GM19328 (cell line): Measurements from ENCODE around the gene SPTBN1.

Source experiments
- ATAC-seq: cut with Tn5 transposase; IDR thresholded peaks from one replicate; pipeline ENCODE4 v1.9.1; 2021; ENCODE audit warnings: mild to moderate bottlenecking, moderate library complexity; ENCODE audit not compliant: unreplicated experiment

The SPTBN1 gene

DNA sequence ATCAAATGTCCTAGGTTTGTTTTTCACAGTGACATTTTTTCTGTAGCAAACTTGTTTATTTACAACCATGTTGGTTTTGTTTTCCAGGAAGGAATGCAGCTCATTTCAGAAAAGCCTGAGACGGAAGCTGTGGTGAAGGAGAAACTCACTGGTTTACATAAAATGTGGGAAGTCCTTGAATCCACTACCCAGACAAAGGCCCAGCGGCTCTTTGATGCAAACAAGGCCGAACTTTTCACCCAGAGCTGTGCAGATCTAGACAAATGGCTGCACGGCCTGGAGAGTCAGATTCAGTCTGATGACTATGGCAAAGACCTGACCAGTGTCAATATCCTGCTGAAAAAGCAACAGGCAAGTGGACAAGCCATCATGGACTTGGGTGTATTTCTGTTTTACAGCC is 188.1 kb downstream of the SPTBN1 start:
- no peak for ATAC-seq

DNA sequence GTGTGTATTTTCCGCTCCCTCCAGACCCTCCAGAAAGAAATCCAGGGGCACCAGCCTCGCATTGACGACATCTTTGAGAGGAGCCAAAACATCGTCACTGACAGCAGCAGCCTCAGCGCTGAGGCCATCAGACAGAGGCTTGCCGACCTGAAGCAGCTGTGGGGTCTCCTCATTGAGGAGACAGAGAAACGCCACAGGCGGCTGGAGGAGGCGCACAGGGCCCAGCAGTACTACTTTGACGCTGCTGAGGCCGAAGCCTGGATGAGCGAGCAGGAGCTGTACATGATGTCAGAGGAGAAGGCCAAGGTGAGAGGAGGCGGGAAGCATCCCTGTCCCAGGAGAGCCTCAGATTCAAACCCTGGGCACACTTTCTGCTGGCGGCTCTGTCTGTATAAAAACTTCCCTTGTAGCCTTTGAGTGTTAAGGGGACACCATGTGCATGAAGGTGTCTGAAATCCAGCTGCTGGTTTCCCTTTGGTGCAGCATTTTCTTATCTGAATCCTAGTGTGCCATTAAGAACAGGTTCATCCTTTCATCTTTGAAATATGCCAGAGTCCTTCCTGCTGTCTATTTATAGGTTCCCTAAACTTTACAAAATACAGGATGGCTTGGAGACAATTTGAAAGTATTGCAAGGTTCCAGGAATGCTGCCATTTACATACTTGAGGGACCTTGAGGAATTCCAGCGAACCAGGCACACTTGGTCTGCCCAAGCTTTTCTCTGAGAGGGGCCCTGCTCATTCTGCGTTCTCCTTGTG is 190.2 kb downstream of the SPTBN1 start:
- ATAC-seq, result no peak

DNA sequence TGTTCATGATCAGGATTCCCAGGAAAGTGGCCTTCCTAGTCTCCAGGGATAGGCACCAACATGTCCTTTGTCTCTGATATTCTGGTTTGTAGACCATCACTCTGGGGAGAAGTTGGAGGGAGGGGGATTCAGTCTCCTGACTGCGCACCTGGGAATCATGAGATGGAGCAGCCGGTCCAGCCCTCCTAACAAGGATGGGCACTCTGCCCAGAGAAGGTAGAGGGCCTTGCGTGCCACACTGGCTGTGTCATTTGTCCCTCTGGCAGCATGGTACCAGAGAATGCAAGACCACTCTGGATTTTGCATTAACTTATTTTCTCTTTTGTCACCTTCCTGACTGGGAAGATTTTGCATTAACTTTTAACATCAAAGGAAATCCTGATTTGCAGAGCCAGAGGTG is 192.1 kb downstream of the SPTBN1 start:
- ATAC-seq, result no peak

DNA sequence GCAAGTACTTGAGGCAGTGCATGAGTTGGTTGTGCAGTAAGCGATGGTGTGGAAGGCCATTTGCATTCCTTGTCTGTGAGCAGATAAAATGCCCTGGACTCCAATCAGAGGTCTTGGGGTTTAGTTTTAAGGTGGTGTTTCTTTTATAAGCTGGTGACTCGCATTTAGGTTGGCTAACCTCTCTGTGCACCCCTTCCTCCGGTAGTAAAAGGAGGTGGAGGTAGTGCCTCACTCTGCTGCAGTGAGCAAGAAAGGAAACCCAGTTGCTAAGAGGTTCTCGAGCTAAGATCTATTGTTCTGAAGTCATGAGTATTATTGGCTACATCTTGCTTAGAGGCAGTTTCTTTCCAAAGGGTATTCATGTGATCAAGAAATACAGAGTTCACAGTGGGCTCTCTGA is 193.1 kb downstream of the SPTBN1 start:
- ATAC-seq, result no peak

DNA sequence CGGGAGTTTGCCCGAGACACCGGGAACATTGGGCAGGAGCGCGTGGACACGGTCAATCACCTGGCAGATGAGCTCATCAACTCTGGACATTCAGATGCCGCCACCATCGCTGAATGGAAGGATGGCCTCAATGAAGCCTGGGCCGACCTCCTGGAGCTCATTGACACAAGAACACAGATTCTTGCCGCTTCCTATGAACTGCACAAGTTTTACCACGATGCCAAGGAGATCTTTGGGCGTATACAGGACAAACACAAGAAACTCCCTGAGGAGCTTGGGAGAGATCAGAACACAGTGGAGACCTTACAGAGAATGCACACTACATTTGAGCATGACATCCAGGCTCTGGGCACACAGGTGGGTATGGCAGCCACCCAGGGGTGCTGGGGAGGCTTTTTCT is 193.5 kb downstream of the SPTBN1 start:
- ATAC-seq, result no peak

DNA sequence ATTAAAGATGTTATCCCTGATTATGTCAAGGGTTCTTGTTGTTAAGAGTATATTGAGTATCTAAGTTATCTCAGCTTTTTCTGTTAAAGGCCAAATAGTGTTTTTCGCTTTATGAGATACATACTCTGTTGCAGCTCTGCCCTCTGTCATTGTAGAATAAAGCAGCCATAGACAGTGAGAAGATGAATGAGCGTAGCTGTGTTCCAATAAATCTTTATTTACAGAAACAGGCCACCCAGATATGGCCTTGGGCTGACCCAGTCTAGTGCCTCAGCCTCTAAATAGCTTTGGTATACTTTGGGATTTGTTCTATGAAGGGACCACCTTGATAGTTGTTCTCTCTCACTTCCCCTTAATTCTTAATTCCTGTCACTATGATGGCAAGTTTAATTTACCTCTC is 194.5 kb downstream of the SPTBN1 start:
- no peak for ATAC-seq

DNA sequence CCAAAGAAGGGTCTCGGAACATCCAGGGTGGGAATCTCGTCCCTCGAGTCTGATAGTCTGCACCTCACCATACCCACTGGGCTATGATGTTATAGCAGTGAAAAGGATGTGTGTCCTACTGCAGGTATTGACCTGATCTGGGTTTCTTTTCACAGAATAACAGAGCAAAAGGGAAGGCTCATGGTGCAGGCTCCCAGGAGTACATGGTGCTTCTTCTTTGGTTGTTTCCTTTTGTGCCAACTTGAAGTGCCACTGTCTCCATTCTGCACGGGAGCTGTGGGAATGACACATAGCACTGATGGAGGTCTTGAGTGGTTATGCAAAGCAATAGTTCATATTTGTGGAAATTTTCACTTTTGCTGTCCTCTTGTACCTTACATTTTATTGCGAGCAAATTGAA is 195.2 kb downstream of the SPTBN1 start:
- ATAC-seq, result no peak

DNA sequence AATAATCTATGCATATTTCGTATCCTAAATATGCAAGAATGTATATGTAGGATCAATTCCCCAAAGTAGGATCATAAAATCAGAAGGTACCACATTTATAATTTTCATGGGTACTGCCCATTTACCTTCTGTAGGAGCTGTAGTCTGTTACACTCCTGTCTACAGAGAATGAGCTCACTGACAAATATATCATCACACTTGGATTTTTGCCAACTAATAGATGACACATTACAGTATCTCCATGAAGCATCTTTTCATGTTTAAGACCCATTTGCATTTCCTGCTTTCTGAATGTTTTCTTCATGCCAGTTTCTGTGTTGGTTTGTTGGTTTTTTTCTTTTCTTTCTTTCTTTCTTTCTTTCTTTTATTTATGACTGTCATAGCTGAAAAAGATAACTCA is 196.4 kb downstream of the SPTBN1 start:
- ATAC-seq, result no peak

DNA sequence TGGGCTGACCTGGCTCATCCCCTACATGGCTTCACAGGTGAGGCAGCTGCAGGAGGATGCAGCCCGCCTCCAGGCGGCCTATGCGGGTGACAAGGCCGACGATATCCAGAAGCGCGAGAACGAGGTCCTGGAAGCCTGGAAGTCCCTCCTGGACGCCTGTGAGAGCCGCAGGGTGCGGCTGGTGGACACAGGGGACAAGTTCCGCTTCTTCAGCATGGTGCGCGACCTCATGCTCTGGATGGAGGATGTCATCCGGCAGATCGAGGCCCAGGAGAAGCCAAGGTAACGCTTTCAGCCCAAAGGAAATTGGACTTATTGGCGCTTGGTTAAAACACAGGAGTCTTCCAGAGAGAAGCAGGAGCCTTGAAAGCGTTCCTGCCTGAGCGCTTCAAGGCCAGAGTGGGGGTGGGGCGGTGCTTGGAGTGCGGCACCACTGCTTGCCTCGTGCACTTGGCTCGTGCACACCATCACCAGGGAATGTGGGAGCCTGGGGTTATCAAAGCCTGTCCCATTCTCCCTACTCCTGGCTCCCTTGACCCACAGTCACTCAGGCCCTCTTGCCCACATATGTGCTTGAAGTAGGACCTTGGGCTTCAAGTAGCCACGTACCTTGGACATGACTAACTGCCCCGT is 197.6 kb downstream of the SPTBN1 start:
- no peak for ATAC-seq

DNA sequence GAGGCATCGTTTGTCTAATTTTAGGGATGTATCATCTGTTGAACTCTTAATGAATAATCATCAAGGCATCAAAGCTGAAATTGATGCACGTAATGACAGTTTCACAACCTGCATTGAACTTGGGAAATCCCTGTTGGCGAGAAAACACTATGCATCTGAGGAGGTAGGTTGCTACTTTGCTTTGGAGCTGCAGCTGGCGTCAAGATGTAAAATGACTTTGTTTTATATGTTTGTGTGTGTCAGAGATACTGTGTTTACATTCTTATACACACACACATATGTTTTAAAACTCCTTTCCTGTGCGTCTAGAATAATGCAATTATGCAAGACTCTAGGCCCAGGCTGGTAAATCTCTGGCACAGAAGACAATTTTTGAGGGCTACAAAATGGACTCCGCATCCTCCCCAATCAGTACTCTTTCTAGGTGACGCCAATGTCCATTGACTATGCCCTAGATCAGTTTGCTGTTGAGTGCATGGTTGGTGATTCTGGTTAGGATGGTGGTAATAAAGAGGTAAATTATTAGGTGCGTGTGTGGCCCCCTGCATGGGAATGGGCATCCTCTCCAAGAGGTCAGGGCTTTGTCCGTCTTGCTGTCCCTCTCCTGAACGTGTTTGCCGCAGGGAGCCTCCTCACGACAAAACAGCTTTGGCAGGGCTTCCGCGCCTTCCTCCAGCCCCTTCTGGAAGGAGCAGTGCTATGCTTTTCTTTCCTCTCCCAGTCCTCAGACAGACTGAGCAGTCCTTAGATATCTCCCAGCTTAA is 199.1 kb downstream of the SPTBN1 start:
- ATAC-seq, result no peak

DNA sequence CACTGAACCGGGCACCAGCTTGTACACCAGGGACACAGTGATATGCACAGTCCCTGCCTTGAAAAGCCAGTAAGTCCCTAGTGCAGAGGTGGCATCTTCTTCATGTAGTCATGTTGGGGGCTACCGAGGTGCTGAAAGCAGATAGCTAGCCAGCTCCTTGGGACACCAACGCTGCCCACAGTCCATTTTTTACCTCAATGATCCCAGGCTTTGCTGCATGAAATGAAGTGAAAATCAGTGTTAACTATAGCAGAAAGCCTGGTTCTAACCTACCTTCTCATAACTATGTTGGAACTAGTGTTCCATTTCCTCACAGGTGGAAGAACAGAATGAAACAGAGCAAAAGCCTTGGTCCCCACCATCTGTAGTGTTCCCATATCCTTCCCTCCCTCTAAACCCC is 200.7 kb downstream of the SPTBN1 start:
- ATAC-seq, result no peak

DNA sequence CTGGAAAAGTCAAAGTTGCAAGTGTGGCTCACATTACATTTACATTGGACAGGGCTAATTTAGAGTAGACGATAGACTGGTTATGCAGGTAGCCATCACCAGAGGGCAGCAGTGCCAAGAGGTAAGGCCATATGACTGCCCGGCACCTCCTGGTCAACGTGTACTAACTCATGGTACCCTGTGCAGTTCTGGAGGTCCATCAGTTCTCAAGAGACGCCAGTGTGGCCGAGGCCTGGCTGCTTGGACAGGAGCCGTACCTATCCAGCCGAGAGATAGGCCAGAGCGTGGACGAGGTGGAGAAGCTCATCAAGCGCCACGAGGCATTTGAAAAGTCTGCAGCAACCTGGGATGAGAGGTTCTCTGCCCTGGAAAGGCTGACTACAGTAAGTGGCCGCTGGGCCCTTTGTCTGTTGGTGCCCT is 201.5 kb downstream of the SPTBN1 start:
- no peak for ATAC-seq

DNA sequence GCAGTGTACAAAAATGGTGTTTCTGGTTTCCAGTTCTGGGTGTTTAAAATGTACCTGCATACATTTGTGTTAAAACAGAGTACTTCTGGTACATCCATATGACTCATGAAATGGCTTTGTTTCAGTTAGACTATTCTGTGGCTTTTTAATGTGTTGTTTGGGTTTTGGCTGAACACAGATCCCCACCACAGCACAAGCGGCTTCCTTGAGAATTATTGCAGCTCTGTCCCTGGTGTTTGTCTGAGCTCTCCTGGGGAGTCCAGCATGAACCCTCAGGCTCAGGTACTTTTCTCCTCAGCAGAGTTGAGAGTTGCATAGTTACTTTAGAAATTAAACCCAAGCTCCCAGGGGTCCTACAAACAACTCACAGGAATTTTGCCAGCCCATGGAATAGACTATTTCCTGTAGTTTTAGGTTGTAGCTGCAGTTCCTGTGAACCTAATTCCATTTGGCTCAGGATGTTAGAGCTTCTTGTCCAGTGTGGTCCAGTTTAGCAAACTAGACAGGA is 202.5 kb downstream of the SPTBN1 start:
- no peak for ATAC-seq

DNA sequence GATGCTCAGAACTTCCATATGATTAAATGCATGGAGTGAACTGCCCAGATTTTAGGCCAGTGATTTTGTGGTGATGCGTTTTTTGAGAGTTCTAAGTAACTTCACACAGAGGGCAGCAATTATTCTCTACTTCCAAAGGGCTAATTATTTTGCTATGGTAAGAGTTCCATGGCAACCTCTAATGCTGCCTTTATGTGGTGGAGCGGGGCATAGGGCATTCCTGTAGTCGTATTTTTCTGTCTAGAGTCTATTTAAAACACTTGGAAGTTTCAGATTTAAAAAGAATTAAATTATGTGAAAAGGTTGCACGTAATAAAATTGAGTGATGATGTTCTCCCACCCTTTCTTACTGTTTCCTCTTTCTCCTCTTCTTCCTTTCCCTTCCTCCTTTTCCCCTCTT is 203.4 kb downstream of the SPTBN1 start:
- no peak for ATAC-seq

DNA sequence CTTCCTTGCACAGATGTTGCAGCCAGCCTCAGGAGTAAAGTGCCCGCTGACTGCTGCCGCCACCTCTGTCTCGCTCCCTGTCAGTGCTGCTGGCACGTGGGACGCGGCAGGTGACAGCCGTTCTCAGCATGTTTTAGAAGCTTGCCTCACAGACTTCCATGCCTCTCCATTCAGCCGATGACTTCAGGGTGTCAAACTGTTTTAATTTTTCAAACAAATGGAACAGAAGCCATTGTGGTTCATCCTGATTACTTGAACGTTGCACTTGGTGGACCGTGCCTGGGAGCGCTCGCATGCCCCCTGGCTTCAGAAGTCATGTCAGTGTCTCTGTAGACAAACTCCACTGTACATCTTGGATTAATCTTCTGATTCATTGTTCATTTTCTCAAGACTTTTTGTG is 204.6 kb downstream of the SPTBN1 start:
- ATAC-seq, result no peak

DNA sequence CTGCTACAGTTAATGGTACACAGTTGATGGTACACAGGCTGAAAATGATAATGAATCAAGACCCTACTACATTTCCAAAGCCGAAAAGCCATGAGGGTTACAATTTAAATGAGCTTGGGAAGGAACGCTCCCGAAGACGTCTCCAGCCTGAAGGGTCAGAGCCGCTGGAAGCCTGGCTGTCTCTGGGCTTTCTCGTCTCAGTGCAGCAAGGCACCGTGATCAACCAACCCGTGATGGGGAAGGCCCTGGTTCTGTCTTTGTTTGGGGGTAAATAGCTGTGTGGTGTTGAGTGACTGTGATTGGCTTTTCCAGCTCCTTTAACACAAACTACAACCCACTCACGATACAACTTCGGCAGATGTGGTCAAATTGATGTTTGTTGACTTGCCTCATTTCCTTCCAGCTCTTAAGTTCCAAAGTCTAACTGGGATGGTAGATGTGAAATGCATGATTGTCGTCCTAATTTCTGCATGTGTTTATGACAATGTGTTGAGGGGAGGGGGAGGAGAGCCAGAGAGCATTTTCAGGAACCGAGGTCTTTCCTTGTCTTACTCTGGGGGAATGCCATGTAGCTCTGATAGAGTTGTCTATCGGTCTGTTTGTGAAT is 207.4 kb downstream of the SPTBN1 start:
- ATAC-seq, result no peak

DNA sequence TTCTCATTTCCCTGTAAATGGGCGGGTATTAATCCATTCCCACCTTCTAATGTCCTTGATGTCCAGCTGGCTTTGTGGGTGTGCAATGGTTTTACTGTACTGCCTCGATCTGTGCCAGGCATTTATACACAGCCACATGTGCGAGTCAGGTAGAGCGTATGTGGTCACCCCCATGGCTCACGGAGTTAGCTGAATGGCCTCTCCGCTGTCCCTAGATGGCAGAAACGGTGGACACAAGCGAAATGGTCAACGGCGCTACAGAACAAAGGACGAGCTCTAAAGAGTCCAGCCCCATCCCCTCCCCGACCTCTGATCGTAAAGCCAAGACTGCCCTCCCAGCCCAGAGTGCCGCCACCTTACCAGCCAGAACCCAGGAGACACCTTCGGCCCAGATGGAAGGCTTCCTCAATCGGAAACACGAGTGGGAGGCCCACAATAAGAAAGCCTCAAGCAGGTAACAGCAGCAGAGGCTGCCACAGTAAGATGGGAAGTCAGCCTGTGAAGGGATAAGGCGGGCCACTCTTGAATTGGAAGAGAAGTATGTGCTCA is 208.2 kb downstream of the SPTBN1 start:
- no peak for ATAC-seq

DNA sequence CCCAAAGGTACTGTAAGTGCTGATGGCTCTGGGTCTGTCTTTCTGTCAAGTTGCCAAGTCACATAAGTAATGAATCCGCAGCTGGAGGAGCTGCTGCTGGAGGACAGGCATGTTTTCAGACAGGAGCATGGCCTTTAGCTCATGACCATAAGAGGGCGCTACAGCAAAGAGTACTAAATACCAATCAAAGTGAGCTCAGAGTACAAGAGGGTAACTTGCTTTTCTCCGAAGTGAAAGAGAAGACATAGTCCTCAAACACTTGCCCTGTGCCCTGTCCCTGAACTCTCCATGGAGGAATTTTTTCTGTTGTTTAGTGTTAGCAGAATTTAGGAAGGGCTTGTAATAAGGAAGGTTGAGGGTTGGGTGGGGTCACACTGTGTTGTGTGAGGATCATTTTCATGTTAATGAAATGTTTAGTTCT is 209.3 kb downstream of the SPTBN1 start:
- ATAC-seq, result no peak

DNA sequence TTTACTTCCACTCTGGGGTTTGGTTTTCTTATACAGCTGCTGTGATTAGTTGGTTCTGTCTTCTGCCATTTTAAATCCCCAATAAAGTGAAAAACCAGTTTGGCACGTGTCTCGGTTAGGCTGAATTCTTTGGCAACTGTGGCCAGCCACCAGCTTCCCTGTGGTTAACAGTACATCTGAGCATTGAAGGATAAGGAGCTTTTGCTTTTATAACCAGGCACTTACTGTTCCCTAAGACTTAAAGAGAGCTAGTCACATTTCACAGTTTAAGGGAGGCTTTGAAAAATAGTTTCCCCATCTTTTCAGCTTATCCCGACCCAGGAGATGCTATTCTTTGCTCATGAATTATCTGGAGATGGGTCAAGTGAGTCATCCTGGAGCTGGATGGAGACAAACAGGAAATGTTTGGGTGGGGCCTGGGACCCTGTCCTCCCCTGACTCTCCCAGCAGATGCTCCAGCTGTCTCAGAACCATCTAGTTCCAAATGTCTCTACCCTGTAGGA is 210.1 kb downstream of the SPTBN1 start:
- ATAC-seq, result no peak

DNA sequence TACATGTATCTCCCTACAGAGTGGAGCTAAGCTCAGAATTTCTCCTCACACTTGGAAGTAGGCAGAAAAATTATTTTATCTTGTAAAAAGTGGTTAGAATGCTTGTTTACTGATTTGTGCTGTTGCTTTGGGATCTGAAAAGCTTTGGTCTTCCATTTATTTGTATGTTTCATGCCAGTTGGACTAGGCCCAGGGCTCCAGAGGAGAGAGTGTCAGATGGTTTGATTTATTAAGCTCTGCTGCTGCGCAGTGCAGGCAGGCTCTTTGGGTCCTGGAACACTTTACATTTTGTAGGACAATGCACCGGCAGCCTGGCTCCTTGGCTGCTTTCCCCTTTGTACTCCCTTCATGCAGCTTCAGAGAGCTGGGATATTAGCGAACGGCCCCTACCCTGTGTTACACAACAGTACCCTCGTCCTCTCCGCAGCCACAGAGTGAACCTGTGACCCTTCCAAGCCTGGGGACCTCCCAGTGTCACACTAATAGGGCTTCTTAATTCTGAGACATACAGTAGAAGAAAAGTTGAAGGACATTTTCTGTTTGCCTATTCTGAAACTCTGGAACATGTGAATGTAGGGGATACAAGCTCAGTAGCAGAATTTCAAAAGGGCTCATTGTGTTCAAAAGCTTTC is 210.6 kb downstream of the SPTBN1 start:
- ATAC-seq, result no peak

DNA sequence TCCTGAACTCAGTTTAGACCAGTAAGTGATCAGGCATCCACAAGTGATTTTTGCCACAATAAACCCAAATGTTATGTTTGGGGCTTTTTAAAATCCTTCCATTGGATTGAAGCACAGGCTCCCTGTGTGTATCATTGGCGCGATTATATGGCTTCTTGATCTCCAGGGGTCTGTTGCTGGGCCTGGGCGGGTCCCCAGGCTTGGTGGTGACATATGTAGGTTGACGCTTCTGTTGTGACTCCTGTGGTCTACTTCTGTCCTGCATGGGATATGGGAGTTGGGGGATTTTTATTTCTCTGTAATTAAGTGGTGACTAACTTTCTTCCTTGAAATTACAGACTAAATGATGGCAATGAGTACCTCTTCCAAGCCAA is 211.1 kb downstream of the SPTBN1 start:
- no peak for ATAC-seq
